SK-N-SH treated with all-trans-retinoic acid at 6 μM for 48 hours (cell line): ENCODE data around the gene MUC21.

Source experiments
- ISL1 ChIP-seq: fragments of 250-450 bp; sonication (Bioruptor Pico); IDR thresholded peaks from 2 replicates; pipeline ENCODE4 v2.1.2; 2022; ENCODE audit warnings: mild to moderate bottlenecking, moderate library complexity
- TCF4 ChIP-seq: fragments of 250-450 bp; sonication (Bioruptor Pico); IDR thresholded peaks from 2 replicates; pipeline ENCODE4 v1.8.0; 2021; ENCODE audit warnings: mild to moderate bottlenecking, moderate library complexity, borderline replicate concordance

DNA sequence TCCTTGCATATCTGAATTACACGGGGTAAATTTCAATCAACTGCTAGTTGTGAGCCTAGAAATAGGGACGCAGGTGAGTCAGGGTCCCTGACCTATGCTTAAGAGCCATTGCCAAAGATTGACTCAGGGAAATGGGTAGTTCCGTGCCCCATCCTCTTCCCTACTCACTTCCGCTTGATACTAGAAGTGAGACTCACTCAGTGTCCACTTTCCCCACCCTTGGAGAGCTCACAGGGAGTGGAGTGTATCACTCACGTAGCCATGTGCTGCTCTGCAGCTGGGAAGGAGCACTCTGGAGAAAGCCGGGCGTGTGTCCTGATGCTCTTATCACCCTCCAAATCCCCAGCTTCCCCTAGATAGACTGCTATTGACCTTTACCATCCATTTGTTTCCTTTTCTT is 26.2 kb downstream of the MUC21 start:
- TF ChIP-seq TCF4 (CRISPR knock-in tag) (no peak), ISL1 (no peak)
